Osteoblast (primary cell): ENCODE data around the gene ALLC. TPM values are rescaled to one million over a fixed set of nuclear protein-coding genes. Genes with fewer than 3 reads are reported as not detected.

ENCODE experiments used
- DNase-seq: peaks from one replicate; pipeline ENCODE4 v3.0.0; 2011; ENCODE audit warnings: low spot score, mixed read lengths; ENCODE audit not compliant: insufficient read length; ENCODE audit errors: missing footprints
- H2AFZ ChIP-seq: 2 replicates; pipeline ENCODE4 v1.6.0; 2011; ENCODE audit warnings: mild to moderate bottlenecking, low read length
- H3K27ac ChIP-seq: 2 replicates; pipeline ENCODE4 v1.5.1; 2011; ENCODE audit warnings: mild to moderate bottlenecking, low read depth, low read length, moderate library complexity
- H3K27me3 ChIP-seq: 2 replicates; pipeline ENCODE4 v1.6.0; 2012; ENCODE audit warnings: mild to moderate bottlenecking, control low read depth, inconsistent platforms, low read length, moderate library complexity; ENCODE audit not compliant: insufficient read depth
- H3K36me3 ChIP-seq: 2 replicates; pipeline ENCODE4 v1.5.1; 2011; ENCODE audit warnings: mild to moderate bottlenecking, low read length, control low read depth, moderate library complexity; ENCODE audit not compliant: insufficient read depth
- H3K4me1 ChIP-seq: 2 replicates; pipeline ENCODE4 v1.5.1; 2011; ENCODE audit warnings: mild to moderate bottlenecking, low read length, control low read depth, moderate library complexity; ENCODE audit not compliant: insufficient read depth
- H3K4me2 ChIP-seq: 2 replicates; pipeline ENCODE4 v1.6.0; 2011; ENCODE audit warnings: mild to moderate bottlenecking, low read length; ENCODE audit not compliant: insufficient read depth
- H3K4me3 ChIP-seq: fragments of 200-600 bp; sonication (generic); 3 replicates; pipeline ENCODE4 v1.5.1; 2012; ENCODE audit warnings: mild to moderate bottlenecking, low read length, inconsistent platforms; ENCODE audit not compliant: insufficient read depth
- H3K79me2 ChIP-seq: 2 replicates; pipeline ENCODE4 v1.6.0; 2012; ENCODE audit warnings: mild to moderate bottlenecking, low read length, control low read depth, inconsistent platforms; ENCODE audit not compliant: insufficient read depth
- H3K9me3 ChIP-seq: 2 replicates; pipeline ENCODE4 v1.5.1; 2011; ENCODE audit warnings: low read depth, low read length, control low read depth
- H4K20me1 ChIP-seq: 2 replicates; pipeline ENCODE4 v1.6.0; 2012; ENCODE audit warnings: mild to moderate bottlenecking, low read length, control low read depth; ENCODE audit not compliant: insufficient read depth
- CTCF ChIP-seq: IDR thresholded peaks from 2 replicates; pipeline ENCODE4 v1.5.1; 2011; ENCODE audit warnings: mild to moderate bottlenecking, low read depth, low read length, moderate library complexity; ENCODE audit errors: extremely low read depth
- total RNA-seq: library from RNA; depleted of rRNA; stranded (reverse); fragments of >200 nt; gene quantifications from 2 replicates; pipeline ENCODE4 v1.2.3, GENCODE V29; 2012

ALLC gene
- total RNA-seq, 1 donor, result not detected

GRCh38 chr2:3637692-3638455 lies 20.1 kb upstream of the ALLC start:
- H2AFZ ChIP-seq, result no peak overlapping the region
- H3K9me3 ChIP-seq, result no peaks in the 10 kb centered on the region
- TF ChIP-seq CTCF, result no peak
- peak; percentile 42 for DNase-seq
- H3K79me2 ChIP-seq, result no peaks in the 10 kb centered on the region
- H3K4me2 ChIP-seq, result no peak overlapping the region
- H3K4me3 ChIP-seq, result no peak overlapping the region
- H3K36me3 ChIP-seq, result no peaks in the 10 kb centered on the region
- H3K27me3 ChIP-seq, result no peaks in the 10 kb centered on the region
- no peaks in the 10 kb centered on the region for H3K4me1 ChIP-seq
- no peak overlapping the region for H3K27ac ChIP-seq
- no peaks in the 10 kb centered on the region for H4K20me1 ChIP-seq

- Histone ChIP-seq H3K79me2 (no peaks in the 10 kb centered on the region), H3K4me3 (no peak overlapping the region), H3K4me1 (no peaks in the 10 kb centered on the region), H3K27me3 (no peaks in the 10 kb centered on the region), H4K20me1 (no peaks in the 10 kb centered on the region), H3K9me3 (no peaks in the 10 kb centered on the region), H3K36me3 (no peaks in the 10 kb centered on the region), H3K4me2 (no peak overlapping the region), H2AFZ (no peak overlapping the region), H3K27ac (no peak overlapping the region)
- TF ChIP-seq CTCF, result no peak
- no peak for DNase-seq
Measured at GRCh38 chr2:3638456-3638810, 19.6 kb upstream of the ALLC start.

GRCh38 chr2:3639015-3639630 lies 18.9 kb upstream of the ALLC start:
- Histone ChIP-seq H3K4me3 (no peak overlapping the region), H2AFZ (no peak overlapping the region), H3K4me1 (no peaks in the 10 kb centered on the region), H4K20me1 (no peaks in the 10 kb centered on the region), H3K4me2 (no peak overlapping the region), H3K27ac (no peak overlapping the region), H3K79me2 (no peaks in the 10 kb centered on the region), H3K36me3 (no peaks in the 10 kb centered on the region), H3K27me3 (no peaks in the 10 kb centered on the region), H3K9me3 (no peaks in the 10 kb centered on the region)
- no peak for TF ChIP-seq CTCF
- peak; percentile 63 for DNase-seq

GRCh38 chr2:3639653-3640052 lies 18.3 kb upstream of the ALLC start:
- H3K27ac ChIP-seq, result no peak overlapping the region
- no peak overlapping the region for H2AFZ ChIP-seq
- H3K27me3 ChIP-seq, result no peaks in the 10 kb centered on the region
- H3K4me2 ChIP-seq, result no peak overlapping the region
- no peaks in the 10 kb centered on the region for H3K79me2 ChIP-seq
- no peak for TF ChIP-seq CTCF
- DNase-seq, result peak; percentile 44
- no peaks in the 10 kb centered on the region for H3K36me3 ChIP-seq
- H3K4me3 ChIP-seq, result no peak overlapping the region
- H3K4me1 ChIP-seq, result no peaks in the 10 kb centered on the region
- no peaks in the 10 kb centered on the region for H3K9me3 ChIP-seq
- H4K20me1 ChIP-seq, result no peaks in the 10 kb centered on the region
